Measurements from ENCODE around the gene ZBTB4.

- TF ChIP-seq, protein P1, sequence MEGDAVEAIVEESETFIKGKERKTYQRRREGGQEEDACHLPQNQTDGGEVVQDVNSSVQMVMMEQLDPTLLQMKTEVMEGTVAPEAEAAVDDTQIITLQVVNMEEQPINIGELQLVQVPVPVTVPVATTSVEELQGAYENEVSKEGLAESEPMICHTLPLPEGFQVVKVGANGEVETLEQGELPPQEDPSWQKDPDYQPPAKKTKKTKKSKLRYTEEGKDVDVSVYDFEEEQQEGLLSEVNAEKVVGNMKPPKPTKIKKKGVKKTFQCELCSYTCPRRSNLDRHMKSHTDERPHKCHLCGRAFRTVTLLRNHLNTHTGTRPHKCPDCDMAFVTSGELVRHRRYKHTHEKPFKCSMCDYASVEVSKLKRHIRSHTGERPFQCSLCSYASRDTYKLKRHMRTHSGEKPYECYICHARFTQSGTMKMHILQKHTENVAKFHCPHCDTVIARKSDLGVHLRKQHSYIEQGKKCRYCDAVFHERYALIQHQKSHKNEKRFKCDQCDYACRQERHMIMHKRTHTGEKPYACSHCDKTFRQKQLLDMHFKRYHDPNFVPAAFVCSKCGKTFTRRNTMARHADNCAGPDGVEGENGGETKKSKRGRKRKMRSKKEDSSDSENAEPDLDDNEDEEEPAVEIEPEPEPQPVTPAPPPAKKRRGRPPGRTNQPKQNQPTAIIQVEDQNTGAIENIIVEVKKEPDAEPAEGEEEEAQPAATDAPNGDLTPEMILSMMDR (IDR thresholded peaks at IDR 0.05 in 2 of 3, conservative IDR thresholded peaks at IDR 0.05 in 1 of 3; ENCODE audit: insufficient read depth in 2 of 3, low read depth in 1 of 3, low read length in 3 of 3): no peak
- TF ChIP-seq HNRNPK (IDR thresholded peaks at IDR 0.05; ENCODE audit: low read depth, low read length, poor library complexity, severe bottlenecking) (no peak), CBX5 (IDR thresholded peaks at IDR 0.05; ENCODE audit: borderline replicate concordance, low read depth) (no peak), POLR3A (IDR thresholded peaks at IDR 0.05; ENCODE audit: borderline replicate concordance, extremely low read depth, insufficient read depth, insufficient read length) (no peak), U2AF1 (optimal IDR thresholded peaks at IDR 0.05; ENCODE audit: low read depth, low read length) (no peak), ARID4B (CRISPR knock-in tag; IDR thresholded peaks at IDR 0.05) (no peak)
- TF ChIP-seq, protein P2, sequence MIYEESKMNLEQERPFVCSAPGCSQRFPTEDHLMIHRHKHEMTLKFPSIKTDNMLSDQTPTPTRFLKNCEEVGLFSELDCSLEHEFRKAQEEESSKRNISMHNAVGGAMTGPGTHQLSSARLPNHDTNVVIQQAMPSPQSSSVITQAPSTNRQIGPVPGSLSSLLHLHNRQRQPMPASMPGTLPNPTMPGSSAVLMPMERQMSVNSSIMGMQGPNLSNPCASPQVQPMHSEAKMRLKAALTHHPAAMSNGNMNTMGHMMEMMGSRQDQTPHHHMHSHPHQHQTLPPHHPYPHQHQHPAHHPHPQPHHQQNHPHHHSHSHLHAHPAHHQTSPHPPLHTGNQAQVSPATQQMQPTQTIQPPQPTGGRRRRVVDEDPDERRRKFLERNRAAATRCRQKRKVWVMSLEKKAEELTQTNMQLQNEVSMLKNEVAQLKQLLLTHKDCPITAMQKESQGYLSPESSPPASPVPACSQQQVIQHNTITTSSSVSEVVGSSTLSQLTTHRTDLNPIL (CRISPR knock-in tag; IDR thresholded peaks at IDR 0.05): no peak
Observed at GRCh38 chr17:7466318-7466638, 13.2 kb downstream of the ZBTB4 start.
